Measurements from ENCODE around the gene ARHGEF7. TPM values are rescaled to one million over a fixed set of nuclear protein-coding genes. Genes with fewer than 3 reads are reported as not detected.

Gene ARHGEF7
- polyA plus RNA-seq, 1 donor (not counting 4 experiments of a cell fraction or from before 2014, with no cell fraction given): 25.2 TPM

- peaks cover 2% of the 10 kb centered on the region for H3K79me2 ChIP-seq (ENCODE audit: control insufficient read depth, insufficient read depth, low read length)
- H3K4me1 ChIP-seq (ENCODE audit: control insufficient read depth, extremely low read depth, insufficient read depth, low read length): no peaks in the 10 kb centered on the region
- H3K36me3 ChIP-seq (ENCODE audit: control insufficient read depth in 2 of 2, extremely low read depth in 1 of 2, insufficient read depth in 2 of 2, low read length in 2 of 2): peaks cover 4 to 12% of the 10 kb centered on the region in 2 experiments
- no peak overlapping the region for H3K27ac ChIP-seq (ENCODE audit: control insufficient read depth, insufficient read depth, low read length)
- no peaks in the 10 kb centered on the region for H3K9me1 ChIP-seq (ENCODE audit: control insufficient read depth, extremely low read depth, insufficient read depth, low read length)
- no peak for FAIRE-seq
- no peaks in the 10 kb centered on the region for H3K27me3 ChIP-seq (ENCODE audit: control insufficient read depth, extremely low read depth, insufficient read depth, low read length)
- peaks cover 7% of the 10 kb centered on the region for H4K20me1 ChIP-seq (ENCODE audit: control insufficient read depth, extremely low read depth, insufficient read depth, low read length)
- no peak overlapping the region for H3K9ac ChIP-seq (ENCODE audit: control insufficient read depth, extremely low read depth, insufficient read depth, low read length)
- DNase-seq (ENCODE audit: low read depth, low spot score): no peak
- H3K9me3 ChIP-seq (ENCODE audit: control insufficient read depth, low read depth, low read length): no peaks in the 10 kb centered on the region
- no peak overlapping the region for H3K4me3 ChIP-seq (ENCODE audit: control insufficient read depth in 2 of 3, extremely low read depth in 1 of 3, insufficient read depth in 2 of 3, low read depth in 1 of 3, low read length in 3 of 3)
- dilution Hi-C loops (cut with MboI; ENCODE audit: extremely low pct_ligation_motif_present, low sequenced_read_pairs): no loop called here
- H3K4me2 ChIP-seq (ENCODE audit: control insufficient read depth, extremely low read depth, insufficient read depth, low read depth, low read length): no peak overlapping the region
- TF ChIP-seq EZH2 (IDR thresholded peaks at IDR 0.05; ENCODE audit: low read length): no peak
- TF ChIP-seq CTCF (optimal IDR thresholded peaks at IDR 0.05 in 1 of 3, IDR thresholded peaks at IDR 0.05 in 1 of 3, conservative IDR thresholded peaks at IDR 0.05 in 1 of 3; ENCODE audit: extremely low read depth in 1 of 3, insufficient read depth in 2 of 3, low read length in 3 of 3): no peak
- no peak overlapping the region for H2AFZ ChIP-seq (ENCODE audit: control insufficient read depth, low read length)
These were observed 147.2 kb downstream of the ARHGEF7 start for GRCh38 chr13:111262281-111262680.

GRCh38 chr13:111262715-111263114 lies 147.6 kb downstream of the ARHGEF7 start:
- Histone ChIP-seq H3K4me2 (ENCODE audit: control insufficient read depth, extremely low read depth, insufficient read depth, low read depth, low read length) (no peak overlapping the region), H3K4me1 (ENCODE audit: control insufficient read depth, extremely low read depth, insufficient read depth, low read length) (no peaks in the 10 kb centered on the region), H3K27ac (ENCODE audit: control insufficient read depth, insufficient read depth, low read length) (no peak overlapping the region), H3K9me1 (ENCODE audit: control insufficient read depth, extremely low read depth, insufficient read depth, low read length) (no peaks in the 10 kb centered on the region), H3K9me3 (ENCODE audit: control insufficient read depth, low read depth, low read length) (no peaks in the 10 kb centered on the region), H3K27me3 (ENCODE audit: control insufficient read depth, extremely low read depth, insufficient read depth, low read length) (no peaks in the 10 kb centered on the region), H3K9ac (ENCODE audit: control insufficient read depth, extremely low read depth, insufficient read depth, low read length) (no peak overlapping the region), H3K79me2 (ENCODE audit: control insufficient read depth, insufficient read depth, low read length) (peaks cover 2% of the 10 kb centered on the region), H4K20me1 (ENCODE audit: control insufficient read depth, extremely low read depth, insufficient read depth, low read length) (peaks cover 7% of the 10 kb centered on the region), H3K36me3 (ENCODE audit: control insufficient read depth in 2 of 2, extremely low read depth in 1 of 2, insufficient read depth in 2 of 2, low read length in 2 of 2) (peaks cover 4 to 13% of the 10 kb centered on the region in 2 experiments), H3K4me3 (ENCODE audit: control insufficient read depth in 2 of 3, extremely low read depth in 1 of 3, insufficient read depth in 2 of 3, low read depth in 1 of 3, low read length in 3 of 3) (no peak overlapping the region), H2AFZ (ENCODE audit: control insufficient read depth, low read length) (no peak overlapping the region)
- dilution Hi-C loops (cut with MboI; ENCODE audit: extremely low pct_ligation_motif_present, low sequenced_read_pairs): no loop called here
- DNase-seq (ENCODE audit: low read depth, low spot score): no peak
- no peak for FAIRE-seq
- TF ChIP-seq CTCF (optimal IDR thresholded peaks at IDR 0.05 in 1 of 3, IDR thresholded peaks at IDR 0.05 in 1 of 3, conservative IDR thresholded peaks at IDR 0.05 in 1 of 3; ENCODE audit: extremely low read depth in 1 of 3, insufficient read depth in 2 of 3, low read length in 3 of 3) (no peak), EZH2 (IDR thresholded peaks at IDR 0.05; ENCODE audit: low read length) (no peak)
